K562 (cell line): ENCODE data around the gene G2E3. TPM values are rescaled to one million over a fixed set of nuclear protein-coding genes. Genes with fewer than 3 reads are reported as not detected.

Source experiments
- ATAC-seq: fragments of 200-7000 bp; cut with Tn5 transposase; 3 replicates; pipeline ENCODE4 v1.9.1; 2020; ENCODE audit warnings: moderate library complexity
- BruUV-seq: library from RNA; stranded (reverse); fragments of 400-500 nt; replicated peaks from 2 replicates; lab custom pipeline; 2021; lab: Mats Ljungman, UMichigan
- CTCF ChIA-PET: fragments of 300-600 bp; formaldehyde crosslinking; extraction: SDS; loops from one replicate; lab custom pipeline; 2021; ENCODE audit warnings: low intra/inter-chr PET ratio; lab: Yijun Ruan, JAX
- POLR2A ChIA-PET: fragments of 300-600, 350-650 bp; sonication (Branson Sonifier 250); formaldehyde crosslinking; extraction: SDS; loops from one replicate; lab custom pipeline; 2021; ENCODE audit warnings: antibody characterized with exemption, inconsistent platforms; lab: Yijun Ruan, JAX
- DNase-seq, 4 experiments: peaks; one replicate each; pipeline versions ENCODE4 v3.0.0 to v3.0.0-alpha.2; 2011 to 2018; ENCODE audit warnings: low spot score in 3 of 4, mixed read lengths in 3 of 4; ENCODE audit errors: extremely low read depth in 1 of 4
- FAIRE-seq: peaks from 2 replicates; lab custom pipeline; 2011; peaks lifted over from hg19 to GRCh38; lab: Jason Lieb, UNC
- H2AFZ ChIP-seq: 2 replicates; pipeline ENCODE4 v1.6.0; 2011; ENCODE audit warnings: low read depth, low read length, control low read depth, inconsistent platforms
- H3K27ac ChIP-seq: fragments of 200-600 bp; 3 replicates; pipeline ENCODE4 v1.8.0; 2011; ENCODE audit warnings: low read depth, mild to moderate bottlenecking, control low read depth, inconsistent platforms, low read length, moderate library complexity, mixed read lengths; ENCODE audit errors: extremely low read depth
- H3K27me3 ChIP-seq, 2 experiments: fragments of 300-600 bp in 1 of 2; 2 replicates in 1 of 2; 3 replicates in 1 of 2; pipeline versions ENCODE4 v1.6.0 to v1.8.0; 2011; ENCODE audit warnings: inconsistent platforms in 2 of 2, low read length in 2 of 2, mild to moderate bottlenecking in 1 of 2, mixed read lengths in 1 of 2, moderate library complexity in 1 of 2; ENCODE audit not compliant: control insufficient read depth in 2 of 2, insufficient read depth in 2 of 2
- H3K36me3 ChIP-seq: fragments of 300-600 bp; 3 replicates; pipeline ENCODE4 v1.8.0; 2011; ENCODE audit warnings: mild to moderate bottlenecking, low read length, inconsistent platforms; ENCODE audit not compliant: control insufficient read depth, insufficient read depth
- H3K4me1 ChIP-seq, 2 experiments: fragments of 200-600 bp in 1 of 2; replicated peaks in 1 of 2; 2 replicates in 1 of 2; 3 replicates in 1 of 2; pipeline versions ENCODE4 v1.5.1 to v1.8.0; 2011; ENCODE audit warnings: inconsistent platforms in 2 of 2, low read length in 2 of 2, mild to moderate bottlenecking in 1 of 2, mixed read lengths in 1 of 2, moderate library complexity in 1 of 2; ENCODE audit not compliant: control insufficient read depth in 2 of 2, insufficient read depth in 2 of 2
- H3K4me2 ChIP-seq: 2 replicates; pipeline ENCODE4 v1.6.1; 2011; ENCODE audit warnings: low read length, control low read depth, inconsistent platforms, mixed read lengths; ENCODE audit not compliant: insufficient read depth
- H3K4me3 ChIP-seq: fragments of 200-600 bp; sonication (generic), shearing (Covaris generic); 2 replicates; pipeline ENCODE4 v1.5.1; 2016; ENCODE audit warnings: control low read depth, inconsistent platforms
- H3K79me2 ChIP-seq: fragments of 200-600 bp; 3 replicates; pipeline ENCODE4 v1.8.0; 2011; ENCODE audit warnings: low read length, inconsistent platforms; ENCODE audit not compliant: control insufficient read depth, insufficient read depth
- H3K9ac ChIP-seq, 2 experiments: 2 replicates each; pipeline versions ENCODE4 v1.6.0 to v1.6.1; 2011; ENCODE audit warnings: low read depth in 2 of 2, low read length in 2 of 2, control low read depth in 1 of 2, inconsistent platforms in 1 of 2, mild to moderate bottlenecking in 1 of 2, mixed read lengths in 1 of 2; ENCODE audit not compliant: insufficient read depth in 1 of 2
- H3K9me1 ChIP-seq: one replicate; pipeline ENCODE4 v1.6.0; 2011; ENCODE audit warnings: inconsistent platforms, mild to moderate bottlenecking, low read length, moderate library complexity; ENCODE audit not compliant: control insufficient read depth, insufficient read depth
- H3K9me3 ChIP-seq: replicated peaks from 2 replicates; pipeline ENCODE4 v1.5.1; 2011; ENCODE audit warnings: low read depth, low read length, inconsistent platforms; ENCODE audit not compliant: control insufficient read depth, insufficient read depth
- H4K20me1 ChIP-seq: replicated peaks from 2 replicates; pipeline ENCODE4 v1.6.1; 2011; ENCODE audit warnings: low read length, inconsistent platforms, mixed read lengths; ENCODE audit not compliant: control insufficient read depth, insufficient read depth
- ARID3A ChIP-seq: IDR thresholded peaks from 2 replicates; pipeline ENCODE4 v1.6.1; 2012; ENCODE audit warnings: low read depth, low read length, improper control_type of control experiment, borderline replicate concordance
- CC2D1A ChIP-seq: fragments of 450-650 bp; IDR thresholded peaks from 2 replicates; pipeline ENCODE4 v1.6.1; 2017; ENCODE audit warnings: mild to moderate bottlenecking
- HIVEP1 ChIP-seq: fragments of 250-450 bp; sonication (Bioruptor Pico); IDR thresholded peaks from 2 replicates; pipeline ENCODE4 v1.4.0; 2020; ENCODE audit warnings: mild to moderate bottlenecking
- MECOM ChIP-seq: fragments of 250-450 bp; sonication (Bioruptor Pico); IDR thresholded peaks from 2 replicates; pipeline ENCODE4 v1.8.0; 2022; ENCODE audit warnings: inconsistent platforms
- NFATC3 ChIP-seq: fragments of 450-650 bp; IDR thresholded peaks from 2 replicates; pipeline ENCODE4 v1.6.1; 2017; ENCODE audit warnings: mild to moderate bottlenecking
- OTX1 ChIP-seq: fragments of 450-650 bp; formaldehyde crosslinking; IDR thresholded peaks from 2 replicates; pipeline ENCODE4 v1.4.0; 2022; ENCODE audit warnings: mild to moderate bottlenecking
- STAG1 ChIP-seq: sonication (generic); formaldehyde crosslinking; IDR thresholded peaks from 2 replicates; pipeline ENCODE4 v1.5.0; 2020; ENCODE audit warnings: missing genetic modification reagents, borderline replicate concordance
- USF1 ChIP-seq: sonication (generic); formaldehyde crosslinking; IDR thresholded peaks from 2 replicates; pipeline ENCODE4 v1.9.0; 2022; ENCODE audit warnings: mild to moderate bottlenecking, missing genetic modification reagents
- in situ Hi-C: fragments of 300-500 bp; cut with MboI; formaldehyde crosslinking; loops from 4 replicates; pipeline ENCODE4 v1.15.0; 2018; ENCODE audit warnings: inconsistent platforms, mixed read lengths
- intact Hi-C: fragments of 100-400 bp; cut with micrococcal nuclease; formaldehyde crosslinking; loops from 2 replicates; pipeline ENCODE4 v1.14.2; 2022
- polyA plus RNA-seq, 8 experiments: library from polyadenylated mRNA; depleted of rRNA in 4 of 8; stranded (reverse) in 5 of 8; unstranded in 3 of 8; fragments of >200 nt; fragmentation: Nextera tagmentation in 2 of 8; fragmentation: Illumina TruSeq in 1 of 8; extraction: Ambion mirVana in 2 of 8; extraction: Trizol in 1 of 8; gene quantifications; 2 replicates each; pipeline versions ENCODE4 v1.2.1 to v1.2.3, GENCODE V29; 2011 to 2014; ENCODE audit warnings: inconsistent platforms in 1 of 8, missing spikeins in 1 of 8
- total RNA-seq, 7 experiments: library from RNA; depleted of rRNA in 6 of 7; stranded (reverse); fragments of >200 nt in 6 of 7; fragmentation: Illumina TruSeq in 2 of 7; extraction: Trizol in 2 of 7; gene quantifications; 2 replicates each; pipeline versions ENCODE4 v1.2.1 to v1.2.3, GENCODE V29; 2011 to 2021; ENCODE audit warnings: low replicate concordance in 1 of 7

The G2E3 gene
- total and polyA plus RNA-seq, 9 of the 15 experiments (the other 6 are each of a cell fraction or from before 2014, with no cell fraction given) = 9.8 to 53.5 (median 24.7) TPM

GRCh38 chr14:30655124-30655523 lies 96.2 kb downstream of the G2E3 start:
- TF ChIP-seq ARID3A (no peak), STAG1 (no peak), CC2D1A (no peak), MECOM (no peak), HIVEP1 (CRISPR knock-in tag) (no peak), NFATC3 (no peak), OTX1 (CRISPR knock-in tag) (no peak), USF1 (CRISPR knock-in tag) (no peak)
- Histone ChIP-seq H3K9me3 (no peaks in the 10 kb centered on the region), H3K36me3 (peaks cover 81% of the 10 kb centered on the region), H3K4me3 (no peak overlapping the region), H3K27ac (no peak overlapping the region), H2AFZ (no peak overlapping the region), H3K4me1 (peaks cover 0 to 3% of the 10 kb centered on the region in 2 experiments; a peak in 1 of 5 replicates), H3K79me2 (no peaks in the 10 kb centered on the region; the same call in 2 of the 3 replicates), H3K9me1 (no peaks in the 10 kb centered on the region), H4K20me1 (no peaks in the 10 kb centered on the region), H3K27me3 (no peaks in the 10 kb centered on the region), H3K4me2 (no peak overlapping the region), H3K9ac (no peak overlapping the region)
- in situ Hi-C loops = loop anchor here (25.0 kb wide), 1 partner anchor 707 kb away; no protein-coding TSS in a partner anchor
- POLR2A ChIA-PET = interaction anchor here (0.6 kb wide), 1 partner anchor 17 kb away, joined by 3 read pairs; no protein-coding TSS in a partner anchor
- no TSS peak for BruUV-seq
- CTCF ChIA-PET = no interaction called here
- FAIRE-seq (no peak), DNase-seq (no peak), ATAC-seq (no peak)
- intact Hi-C loops = no loop called here
